Uterus (tissue), 2 donors: Measurements from ENCODE around the gene MAP3K5.

Experiments
- CTCF ChIP-seq, 4 experiments: fragments of 200-600 bp in 2 of 4; fragments of 450-650 bp in 2 of 4; sonication (generic) in 2 of 4; IDR thresholded peaks; one replicate each; pipeline ENCODE4 v1.5.1; 2016 to 2019; ENCODE audit warnings: antibody characterized with exemption in 4 of 4, mild to moderate bottlenecking in 2 of 4, moderate library complexity in 1 of 4
- POLR2A ChIP-seq, 2 donors: fragments of 450-650 bp; IDR thresholded peaks; one replicate each; pipeline ENCODE4 v1.6.1; 2016; ENCODE audit warnings: antibody characterized with exemption in 2 of 2, mild to moderate bottlenecking in 1 of 2, moderate library complexity in 1 of 2

- TF ChIP-seq CTCF (IDR thresholded peaks at IDR 0.05) (no peak), POLR2A (IDR thresholded peaks at IDR 0.05) (no peak)
Measured at GRCh38 chr6:136723780-136724179, 68.5 kb downstream of the MAP3K5 start.
